ENCODE results near the gene FHIT.

- TF ChIP-seq CTCF (IDR thresholded peaks at IDR 0.05; ENCODE audit: poor library complexity) (no peak), EZH2 (IDR thresholded peaks at IDR 0.05; ENCODE audit: borderline replicate concordance) (no peak), EZH2phosphoT487 (IDR thresholded peaks at IDR 0.05; ENCODE audit: low read depth, severe bottlenecking, unreplicated experiment) (no peak)
These were observed 26.4 kb downstream of the FHIT start for GRCh38 chr3:61224823-61225222.

Measured in hepatocyte (in vitro differentiated cells).